Measurements from ENCODE around the gene ZNF280A.

DNA sequence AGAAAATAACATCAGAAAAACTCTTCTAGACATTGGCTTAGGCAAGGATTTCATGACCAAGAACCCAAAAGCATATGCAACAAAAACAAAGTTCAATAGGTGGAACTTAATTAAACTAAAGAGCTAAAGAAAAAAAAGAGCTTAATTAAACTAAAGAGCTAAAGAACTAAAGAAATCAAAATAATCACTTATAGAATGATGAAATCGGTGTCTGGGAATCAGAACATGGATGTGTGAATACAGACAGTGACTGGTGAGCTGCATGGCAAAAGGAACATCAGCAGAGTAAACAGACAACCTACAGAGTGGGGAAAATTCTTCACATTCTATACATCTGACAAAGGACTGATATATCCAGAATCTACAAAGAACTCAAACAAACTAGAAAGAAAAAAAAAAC is 53.0 kb downstream of the ZNF280A start:
- TF ChIP-seq, protein P1, sequence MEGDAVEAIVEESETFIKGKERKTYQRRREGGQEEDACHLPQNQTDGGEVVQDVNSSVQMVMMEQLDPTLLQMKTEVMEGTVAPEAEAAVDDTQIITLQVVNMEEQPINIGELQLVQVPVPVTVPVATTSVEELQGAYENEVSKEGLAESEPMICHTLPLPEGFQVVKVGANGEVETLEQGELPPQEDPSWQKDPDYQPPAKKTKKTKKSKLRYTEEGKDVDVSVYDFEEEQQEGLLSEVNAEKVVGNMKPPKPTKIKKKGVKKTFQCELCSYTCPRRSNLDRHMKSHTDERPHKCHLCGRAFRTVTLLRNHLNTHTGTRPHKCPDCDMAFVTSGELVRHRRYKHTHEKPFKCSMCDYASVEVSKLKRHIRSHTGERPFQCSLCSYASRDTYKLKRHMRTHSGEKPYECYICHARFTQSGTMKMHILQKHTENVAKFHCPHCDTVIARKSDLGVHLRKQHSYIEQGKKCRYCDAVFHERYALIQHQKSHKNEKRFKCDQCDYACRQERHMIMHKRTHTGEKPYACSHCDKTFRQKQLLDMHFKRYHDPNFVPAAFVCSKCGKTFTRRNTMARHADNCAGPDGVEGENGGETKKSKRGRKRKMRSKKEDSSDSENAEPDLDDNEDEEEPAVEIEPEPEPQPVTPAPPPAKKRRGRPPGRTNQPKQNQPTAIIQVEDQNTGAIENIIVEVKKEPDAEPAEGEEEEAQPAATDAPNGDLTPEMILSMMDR (IDR thresholded peaks at IDR 0.05; ENCODE audit: insufficient read depth, low read length) = no peak
- TF ChIP-seq POLR2AphosphoS5 (IDR thresholded peaks at IDR 0.05; ENCODE audit: low read depth) = no peak
- TF ChIP-seq, protein P2, sequence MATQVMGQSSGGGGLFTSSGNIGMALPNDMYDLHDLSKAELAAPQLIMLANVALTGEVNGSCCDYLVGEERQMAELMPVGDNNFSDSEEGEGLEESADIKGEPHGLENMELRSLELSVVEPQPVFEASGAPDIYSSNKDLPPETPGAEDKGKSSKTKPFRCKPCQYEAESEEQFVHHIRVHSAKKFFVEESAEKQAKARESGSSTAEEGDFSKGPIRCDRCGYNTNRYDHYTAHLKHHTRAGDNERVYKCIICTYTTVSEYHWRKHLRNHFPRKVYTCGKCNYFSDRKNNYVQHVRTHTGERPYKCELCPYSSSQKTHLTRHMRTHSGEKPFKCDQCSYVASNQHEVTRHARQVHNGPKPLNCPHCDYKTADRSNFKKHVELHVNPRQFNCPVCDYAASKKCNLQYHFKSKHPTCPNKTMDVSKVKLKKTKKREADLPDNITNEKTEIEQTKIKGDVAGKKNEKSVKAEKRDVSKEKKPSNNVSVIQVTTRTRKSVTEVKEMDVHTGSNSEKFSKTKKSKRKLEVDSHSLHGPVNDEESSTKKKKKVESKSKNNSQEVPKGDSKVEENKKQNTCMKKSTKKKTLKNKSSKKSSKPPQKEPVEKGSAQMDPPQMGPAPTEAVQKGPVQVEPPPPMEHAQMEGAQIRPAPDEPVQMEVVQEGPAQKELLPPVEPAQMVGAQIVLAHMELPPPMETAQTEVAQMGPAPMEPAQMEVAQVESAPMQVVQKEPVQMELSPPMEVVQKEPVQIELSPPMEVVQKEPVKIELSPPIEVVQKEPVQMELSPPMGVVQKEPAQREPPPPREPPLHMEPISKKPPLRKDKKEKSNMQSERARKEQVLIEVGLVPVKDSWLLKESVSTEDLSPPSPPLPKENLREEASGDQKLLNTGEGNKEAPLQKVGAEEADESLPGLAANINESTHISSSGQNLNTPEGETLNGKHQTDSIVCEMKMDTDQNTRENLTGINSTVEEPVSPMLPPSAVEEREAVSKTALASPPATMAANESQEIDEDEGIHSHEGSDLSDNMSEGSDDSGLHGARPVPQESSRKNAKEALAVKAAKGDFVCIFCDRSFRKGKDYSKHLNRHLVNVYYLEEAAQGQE (IDR thresholded peaks at IDR 0.05; ENCODE audit: insufficient replicate concordance, low read depth) = no peak
- TF ChIP-seq GABPA (IDR thresholded peaks at IDR 0.05; ENCODE audit: low read depth) = no peak

Data from HL-60 (cell line).